ENCODE measurements around the gene SLC38A1.
"Not testable (repeated sequence)": the region's sequence is repeated elsewhere in the genome, so short reads cannot be mapped to it uniquely, and the experiment has no call there.

The SLC38A1 gene

DNA sequence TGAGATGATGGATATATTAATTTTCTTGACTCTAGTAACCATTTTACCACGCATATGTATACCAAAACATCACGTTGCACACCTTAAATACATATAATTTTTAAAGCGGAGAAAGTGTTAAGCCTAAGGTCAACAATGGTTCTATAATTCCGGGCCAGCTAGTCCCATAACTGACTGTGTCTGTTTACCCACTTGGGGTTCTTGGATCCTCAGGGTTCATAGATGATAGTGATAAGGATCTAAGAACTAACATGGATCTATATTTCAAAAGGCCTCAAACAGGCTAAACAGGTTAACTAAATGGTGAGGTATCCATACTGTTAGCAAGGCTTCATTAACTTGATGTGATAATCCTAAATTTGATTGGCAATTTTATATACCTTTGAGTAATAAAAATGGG lies 9.8 kb downstream of the SLC38A1 start:
- no peak overlapping the region for H3K27ac ChIP-seq
- no peaks in the 10 kb centered on the region for H3K9me3 ChIP-seq (ENCODE audit: control insufficient read depth, low read length)
- no peaks in the 10 kb centered on the region for H3K36me3 ChIP-seq (ENCODE audit: control insufficient read depth, insufficient read depth, low read length)
- H3K79me2 ChIP-seq, result peaks cover 28% of the 10 kb centered on the region
- no peak overlapping the region for H3K4me2 ChIP-seq (ENCODE audit: low read length)
- H2AFZ ChIP-seq, result no peak overlapping the region
- H3K27me3 ChIP-seq (ENCODE audit: control insufficient read depth, insufficient read depth, low read length), result no peaks in the 10 kb centered on the region
- H3K4me3 ChIP-seq (ENCODE audit: low read depth, low read length), result no peak overlapping the region
- no peak overlapping the region for H3K9ac ChIP-seq
- peaks cover 41% of the 10 kb centered on the region for H3K4me1 ChIP-seq
- TF ChIP-seq, protein P1, sequence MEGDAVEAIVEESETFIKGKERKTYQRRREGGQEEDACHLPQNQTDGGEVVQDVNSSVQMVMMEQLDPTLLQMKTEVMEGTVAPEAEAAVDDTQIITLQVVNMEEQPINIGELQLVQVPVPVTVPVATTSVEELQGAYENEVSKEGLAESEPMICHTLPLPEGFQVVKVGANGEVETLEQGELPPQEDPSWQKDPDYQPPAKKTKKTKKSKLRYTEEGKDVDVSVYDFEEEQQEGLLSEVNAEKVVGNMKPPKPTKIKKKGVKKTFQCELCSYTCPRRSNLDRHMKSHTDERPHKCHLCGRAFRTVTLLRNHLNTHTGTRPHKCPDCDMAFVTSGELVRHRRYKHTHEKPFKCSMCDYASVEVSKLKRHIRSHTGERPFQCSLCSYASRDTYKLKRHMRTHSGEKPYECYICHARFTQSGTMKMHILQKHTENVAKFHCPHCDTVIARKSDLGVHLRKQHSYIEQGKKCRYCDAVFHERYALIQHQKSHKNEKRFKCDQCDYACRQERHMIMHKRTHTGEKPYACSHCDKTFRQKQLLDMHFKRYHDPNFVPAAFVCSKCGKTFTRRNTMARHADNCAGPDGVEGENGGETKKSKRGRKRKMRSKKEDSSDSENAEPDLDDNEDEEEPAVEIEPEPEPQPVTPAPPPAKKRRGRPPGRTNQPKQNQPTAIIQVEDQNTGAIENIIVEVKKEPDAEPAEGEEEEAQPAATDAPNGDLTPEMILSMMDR (IDR thresholded peaks at IDR 0.05), result no peak

DNA sequence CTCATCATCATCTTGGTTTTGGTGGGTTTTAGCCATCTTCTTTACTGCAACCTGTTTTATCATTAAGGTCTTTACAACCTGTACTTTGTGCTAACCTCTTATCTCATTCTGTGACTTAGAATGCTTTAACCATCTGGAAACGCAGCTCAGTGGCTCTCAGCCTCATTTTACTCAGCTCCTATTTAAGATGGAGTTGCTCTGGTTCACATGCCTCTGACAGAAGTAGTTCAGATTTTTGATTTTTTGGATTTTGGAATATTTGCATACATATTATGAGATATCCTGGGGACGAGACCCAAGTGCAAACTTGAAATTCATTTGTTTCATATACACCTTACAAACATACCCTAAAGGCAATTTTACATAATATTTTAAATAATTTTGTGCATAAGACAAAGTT lies 10.7 kb downstream of the SLC38A1 start:
- TF ChIP-seq, protein P1 (IDR thresholded peaks at IDR 0.05), result no peak
- peaks cover 32% of the 10 kb centered on the region for H3K4me1 ChIP-seq
- H3K79me2 ChIP-seq, result peaks cover 20% of the 10 kb centered on the region

DNA sequence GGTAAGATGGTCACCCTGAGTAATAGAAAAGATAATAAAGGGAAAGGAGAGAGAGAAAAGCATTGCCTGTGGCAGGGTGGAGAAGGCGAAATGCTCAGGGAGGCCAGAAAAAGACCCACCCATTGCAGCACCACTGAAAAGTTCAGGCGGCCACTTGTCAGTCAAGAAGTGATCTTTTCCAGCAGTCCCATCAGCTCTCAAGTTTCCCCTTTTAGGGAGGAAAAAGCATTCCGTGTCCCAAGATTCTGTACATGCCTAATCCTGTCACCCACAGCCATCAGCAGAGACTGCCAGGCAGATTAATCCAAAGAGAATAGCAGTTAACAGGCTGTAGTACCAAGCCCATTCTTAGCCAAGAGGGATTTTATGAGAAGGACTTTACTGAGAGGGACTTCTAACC lies 11.9 kb downstream of the SLC38A1 start:
- no peak overlapping the region for H3K9ac ChIP-seq
- H3K4me1 ChIP-seq, result peaks cover 28% of the 10 kb centered on the region
- no peaks in the 10 kb centered on the region for H3K9me3 ChIP-seq (ENCODE audit: control insufficient read depth, low read length)
- TF ChIP-seq, protein P1 (IDR thresholded peaks at IDR 0.05), result no peak
- no peak overlapping the region for H3K4me3 ChIP-seq (ENCODE audit: low read depth, low read length)
- H3K4me2 ChIP-seq (ENCODE audit: low read length), result no peak overlapping the region
- H3K27me3 ChIP-seq (ENCODE audit: control insufficient read depth, insufficient read depth, low read length), result no peaks in the 10 kb centered on the region
- peaks cover 18% of the 10 kb centered on the region for H3K79me2 ChIP-seq
- no peaks in the 10 kb centered on the region for H3K36me3 ChIP-seq (ENCODE audit: control insufficient read depth, insufficient read depth, low read length)
- peak overlapping the region; percentile 31 for H3K27ac ChIP-seq
- H2AFZ ChIP-seq, result no peak overlapping the region

More for the DNA sequence above, 10.7 kb downstream of the SLC38A1 start:
- Histone ChIP-seq H3K4me2 (ENCODE audit: low read length) (no peak overlapping the region), H3K27me3 (ENCODE audit: control insufficient read depth, insufficient read depth, low read length) (no peaks in the 10 kb centered on the region), H3K9me3 (ENCODE audit: control insufficient read depth, low read length) (no peaks in the 10 kb centered on the region), H3K4me3 (ENCODE audit: low read depth, low read length) (no peak overlapping the region), H3K27ac (no peak overlapping the region), H3K9ac (no peak overlapping the region), H3K36me3 (ENCODE audit: control insufficient read depth, insufficient read depth, low read length) (no peaks in the 10 kb centered on the region), H2AFZ (no peak overlapping the region)

DNA sequence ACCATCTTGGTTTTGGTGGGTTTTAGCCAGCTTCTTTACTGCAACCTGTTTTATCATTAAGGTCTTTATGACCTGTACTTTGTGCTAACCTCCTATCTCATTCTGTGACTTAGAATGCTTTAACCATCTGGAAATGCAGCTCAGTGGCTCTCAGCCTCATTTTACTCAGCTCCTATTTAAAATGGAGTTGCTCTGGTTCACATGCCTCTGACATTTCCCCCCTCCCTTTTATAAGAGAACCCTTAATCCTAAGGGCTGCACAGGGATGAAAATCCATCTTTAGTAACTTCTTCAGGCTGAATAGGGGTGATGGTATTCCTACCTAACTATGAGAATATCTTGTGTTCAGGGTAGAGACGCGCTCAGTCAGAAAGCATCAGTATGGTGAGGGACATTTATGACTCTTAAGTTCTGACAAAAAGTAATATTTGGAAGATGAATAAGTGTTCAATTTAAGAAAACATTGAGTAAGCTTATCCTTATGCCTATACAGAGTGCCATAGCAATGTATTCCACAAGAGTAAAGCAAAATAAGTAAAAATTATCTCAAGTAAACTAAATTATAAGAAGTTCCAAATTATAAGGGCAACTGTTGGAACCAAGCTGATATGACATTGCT lies 15.2 kb downstream of the SLC38A1 start:
- H3K4me2 ChIP-seq (ENCODE audit: low read length), result no peak overlapping the region
- TF ChIP-seq, protein P1 (IDR thresholded peaks at IDR 0.05), result no peak

DNA sequence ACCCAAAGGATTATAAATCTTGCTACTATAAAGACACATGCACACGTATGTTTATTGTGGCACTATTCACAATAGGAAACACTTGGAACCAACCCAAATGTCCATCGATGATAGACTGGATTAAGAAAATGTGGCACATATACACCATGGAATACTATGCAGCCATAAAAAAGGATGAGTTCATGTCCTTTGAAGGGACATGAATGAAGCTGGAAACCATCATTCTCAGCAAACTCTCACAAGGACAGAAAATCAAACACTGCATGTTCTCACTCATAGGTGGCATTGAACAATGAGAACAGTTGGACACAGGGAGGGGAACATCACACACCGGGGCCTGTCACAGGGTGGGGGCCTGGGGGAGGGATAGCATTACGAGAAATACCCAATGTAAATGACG lies 16.8 kb downstream of the SLC38A1 start:
- not testable (repeated sequence) for H3K9me3 ChIP-seq (ENCODE audit: control insufficient read depth, low read length); H3K4me1 ChIP-seq; H3K4me2 ChIP-seq (ENCODE audit: low read length); H3K36me3 ChIP-seq (ENCODE audit: control insufficient read depth, insufficient read depth, low read length); H2AFZ ChIP-seq; H3K27me3 ChIP-seq (ENCODE audit: control insufficient read depth, insufficient read depth, low read length); H3K4me3 ChIP-seq (ENCODE audit: low read depth, low read length); H3K9ac ChIP-seq; H3K27ac ChIP-seq
- H3K79me2 ChIP-seq, result peaks cover 44% of the 10 kb centered on the region

More for the DNA sequence above, 15.2 kb downstream of the SLC38A1 start:
- Histone ChIP-seq H3K4me1 (peaks cover 5% of the 10 kb centered on the region), H3K27me3 (ENCODE audit: control insufficient read depth, insufficient read depth, low read length) (no peaks in the 10 kb centered on the region), H3K9me3 (ENCODE audit: control insufficient read depth, low read length) (no peaks in the 10 kb centered on the region), H3K36me3 (ENCODE audit: control insufficient read depth, insufficient read depth, low read length) (no peaks in the 10 kb centered on the region), H3K4me3 (ENCODE audit: low read depth, low read length) (no peak overlapping the region), H3K9ac (no peak overlapping the region), H3K79me2 (peaks cover 30% of the 10 kb centered on the region), H3K27ac (no peak overlapping the region), H2AFZ (no peak overlapping the region)

DNA sequence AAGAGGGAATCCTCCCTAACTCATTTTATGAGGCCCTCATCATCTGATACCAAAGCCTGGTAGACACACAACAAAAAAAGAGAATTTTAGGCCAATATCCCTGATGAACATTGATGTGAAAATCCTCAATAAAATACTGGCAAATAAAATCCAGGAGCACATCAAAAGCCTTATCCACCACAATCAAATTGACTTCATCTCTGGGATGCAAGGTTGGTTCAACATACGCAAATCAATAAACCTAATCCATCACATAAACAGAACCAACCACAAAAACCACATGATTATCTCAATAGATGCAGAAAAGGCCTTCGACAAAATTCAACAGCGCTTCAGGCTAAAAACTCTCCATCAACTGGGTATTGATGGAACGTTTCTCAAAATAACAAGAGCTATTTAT lies 18.9 kb downstream of the SLC38A1 start:
- not testable (repeated sequence) for H3K4me1 ChIP-seq; H3K9me3 ChIP-seq (ENCODE audit: control insufficient read depth, low read length); H3K27me3 ChIP-seq (ENCODE audit: control insufficient read depth, insufficient read depth, low read length); H3K4me3 ChIP-seq (ENCODE audit: low read depth, low read length); H3K27ac ChIP-seq; H3K4me2 ChIP-seq (ENCODE audit: low read length); H3K9ac ChIP-seq; H3K36me3 ChIP-seq (ENCODE audit: control insufficient read depth, insufficient read depth, low read length); H2AFZ ChIP-seq
- peaks cover 56% of the 10 kb centered on the region for H3K79me2 ChIP-seq

Measured in parathyroid adenoma (tissue), 2 donors.